PC-3 (cell line): ENCODE measurements around the gene RIMKLB. TPM values are rescaled to one million over a fixed set of nuclear protein-coding genes. Genes with fewer than 3 reads are reported as not detected.

ENCODE experiments used
- ATAC-seq: fragments of 200-7000 bp; cut with Tn5 transposase; 2 replicates; pipeline ENCODE4 v1.9.1; 2020; ENCODE audit warnings: mild to moderate bottlenecking, moderate library complexity
- BruUV-seq: library from RNA; stranded (reverse); fragments of 400-500 nt; replicated peaks from 2 replicates; lab custom pipeline; 2021; lab: Mats Ljungman, UMichigan
- CTCF ChIA-PET: fragments of 300-600 bp; sonication (Branson Sonifier 250); formaldehyde crosslinking; loops from one replicate; lab custom pipeline; 2022; ENCODE audit warnings: antibody characterized with exemption; lab: Charles Lee
- POLR2A ChIA-PET: fragments of 300-600 bp; sonication (Branson Sonifier 250); formaldehyde crosslinking; loops from one replicate; lab custom pipeline; 2022; ENCODE audit warnings: antibody characterized with exemption; ENCODE audit not compliant: unreplicated experiment; lab: Charles Lee
- DNase-seq: peaks from one replicate; pipeline ENCODE4 v3.0.0-alpha.2; 2015
- H2AFZ ChIP-seq: fragments of 300-600 bp; sonication (generic); 2 replicates; pipeline ENCODE4 v1.6.0; 2016; ENCODE audit warnings: antibody characterized with exemption, low read length
- H3F3A ChIP-seq: fragments of 300-600 bp; sonication (generic); one replicate; pipeline ENCODE4 v1.6.0; 2017; ENCODE audit warnings: antibody characterized with exemption, low read length, control low read depth, mild to moderate bottlenecking; ENCODE audit not compliant: unreplicated experiment
- H3K27ac ChIP-seq: fragments of 300-600 bp; sonication (generic); 2 replicates; pipeline ENCODE4 v1.5.1; 2016; ENCODE audit warnings: mild to moderate bottlenecking, low read length
- H3K27me3 ChIP-seq: fragments of 300-600 bp; sonication (generic); 2 replicates; pipeline ENCODE4 v1.6.1; 2016; ENCODE audit warnings: low read length, mixed read lengths
- H3K36me3 ChIP-seq: fragments of 300-600 bp; sonication (generic); 2 replicates; pipeline ENCODE4 v1.6.1; 2016; ENCODE audit warnings: low read depth, mixed run types, low read length, mixed read lengths
- H3K4me1 ChIP-seq: fragments of 300-600 bp; sonication (generic); 2 replicates; pipeline ENCODE4 v1.5.1; 2016; ENCODE audit warnings: low read length; ENCODE audit not compliant: insufficient read depth
- H3K4me2 ChIP-seq: fragments of 300-600 bp; sonication (generic); 2 replicates; pipeline ENCODE4 v1.6.0; 2016; ENCODE audit warnings: low read length
- H3K4me3 ChIP-seq: fragments of 300-600 bp; sonication (generic); 2 replicates; pipeline ENCODE4 v1.5.1; 2016; ENCODE audit warnings: mild to moderate bottlenecking, low read length, mixed read lengths
- H3K79me2 ChIP-seq: fragments of 300-600 bp; sonication (generic); 2 replicates; pipeline ENCODE4 v1.6.1; 2017; ENCODE audit warnings: low read length, mixed read lengths
- H3K9ac ChIP-seq: fragments of 300-600 bp; sonication (generic); 2 replicates; pipeline ENCODE4 v1.6.0; 2016; ENCODE audit warnings: mild to moderate bottlenecking, low read length
- H3K9me2 ChIP-seq: fragments of 300-600 bp; sonication (generic); replicated peaks from 2 replicates; pipeline ENCODE4 v1.6.1; 2016; ENCODE audit warnings: mixed run types, low read length, mixed read lengths
- H3K9me3 ChIP-seq: fragments of 300-600 bp; sonication (generic); 2 replicates; pipeline ENCODE4 v1.6.1; 2016; ENCODE audit warnings: low read length, mixed read lengths
- H4K20me1 ChIP-seq: fragments of 300-600 bp; sonication (generic); 2 replicates; pipeline ENCODE4 v1.6.1; 2016; ENCODE audit warnings: low read length, mixed read lengths
- EZH2 ChIP-seq: fragments of 300-600 bp; sonication (generic); IDR thresholded peaks from one replicate; pipeline ENCODE4 v1.6.1; 2017; ENCODE audit warnings: antibody characterized with exemption, mild to moderate bottlenecking, low read length; ENCODE audit not compliant: unreplicated experiment
- EZH2phosphoT487 ChIP-seq: fragments of 300-600 bp; sonication (generic); IDR thresholded peaks from 2 replicates; pipeline ENCODE4 v1.6.1; 2018; ENCODE audit warnings: mild to moderate bottlenecking, antibody characterized with exemption, low read length, borderline replicate concordance
- intact Hi-C: fragments of 100-400 bp; cut with micrococcal nuclease; formaldehyde crosslinking; loops from 2 replicates; pipeline ENCODE4 v1.9.0; 2023
- total RNA-seq: library from RNA; depleted of rRNA; stranded (reverse); fragments of >200 nt; gene quantifications from 2 replicates; pipeline ENCODE4 v1.2.3, GENCODE V29; 2014
- TF ChIP-seq, protein P1 (sequence below): fragments of 300-600 bp; sonication (generic); conservative IDR thresholded peaks from 2 replicates; pipeline ENCODE4 v1.5.1; 2017; ENCODE audit warnings: antibody characterized with exemption, low read depth, mild to moderate bottlenecking, low read length

The RIMKLB gene
- total RNA-seq, 1 experiment from 2014 or later: 1.3 TPM

DNA sequence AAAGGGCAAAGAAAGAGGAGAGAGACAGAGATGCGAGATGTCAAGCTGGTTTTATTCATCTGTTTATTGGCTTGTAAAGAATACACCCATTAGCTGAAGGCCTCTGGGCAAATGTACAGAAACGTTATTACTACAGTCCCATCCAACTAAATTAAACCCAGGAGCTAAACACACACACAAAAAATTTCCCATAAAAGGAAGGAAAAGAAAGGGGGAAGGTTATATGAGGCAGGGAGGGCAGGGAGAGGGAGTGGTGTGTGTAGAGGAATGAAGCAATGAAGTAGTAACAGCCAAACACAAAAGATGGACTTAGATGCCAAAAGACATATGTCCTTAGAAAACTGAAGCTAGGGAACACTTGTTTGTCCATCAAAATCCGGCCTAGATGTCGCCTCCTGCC is 32.0 kb upstream of the RIMKLB start:
- POLR2A ChIA-PET: no interaction called here
- H3K27ac ChIP-seq: no peak overlapping the region

DNA sequence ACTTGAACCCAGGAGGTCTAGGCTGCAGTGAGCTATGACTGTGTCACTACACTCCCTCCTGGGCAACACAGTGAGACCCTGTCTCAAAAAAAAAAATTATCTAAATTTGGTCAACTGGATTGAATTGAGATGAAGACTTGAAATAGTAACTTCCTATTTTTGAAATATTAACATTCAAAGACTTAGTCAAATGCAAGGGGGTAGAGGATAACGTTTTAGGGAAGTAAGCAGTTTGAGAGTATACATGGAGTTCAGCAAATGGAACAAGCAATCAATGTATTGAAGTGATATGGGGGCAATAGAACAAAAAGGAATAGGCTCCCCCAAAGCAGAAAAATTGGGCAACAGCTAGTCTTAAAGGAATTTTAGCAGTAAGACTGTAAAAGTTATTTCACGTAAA is 30.5 kb upstream of the RIMKLB start:
- Histone ChIP-seq H2AFZ (no peak overlapping the region), H3K4me3 (no peak overlapping the region), H3K9me3 (no peaks in the 10 kb centered on the region), H3K4me1 (no peaks in the 10 kb centered on the region), H3K36me3 (no peaks in the 10 kb centered on the region), H4K20me1 (no peaks in the 10 kb centered on the region), H3K9ac (no peak overlapping the region), H3F3A (no peaks in the 10 kb centered on the region), H3K27me3 (peaks cover 7% of the 10 kb centered on the region; the same call in 1 of the 2 replicates), H3K27ac (no peak overlapping the region), H3K79me2 (no peaks in the 10 kb centered on the region), H3K9me2 (no peaks in the 10 kb centered on the region), H3K4me2 (no peak overlapping the region)
- TF ChIP-seq, protein P1, sequence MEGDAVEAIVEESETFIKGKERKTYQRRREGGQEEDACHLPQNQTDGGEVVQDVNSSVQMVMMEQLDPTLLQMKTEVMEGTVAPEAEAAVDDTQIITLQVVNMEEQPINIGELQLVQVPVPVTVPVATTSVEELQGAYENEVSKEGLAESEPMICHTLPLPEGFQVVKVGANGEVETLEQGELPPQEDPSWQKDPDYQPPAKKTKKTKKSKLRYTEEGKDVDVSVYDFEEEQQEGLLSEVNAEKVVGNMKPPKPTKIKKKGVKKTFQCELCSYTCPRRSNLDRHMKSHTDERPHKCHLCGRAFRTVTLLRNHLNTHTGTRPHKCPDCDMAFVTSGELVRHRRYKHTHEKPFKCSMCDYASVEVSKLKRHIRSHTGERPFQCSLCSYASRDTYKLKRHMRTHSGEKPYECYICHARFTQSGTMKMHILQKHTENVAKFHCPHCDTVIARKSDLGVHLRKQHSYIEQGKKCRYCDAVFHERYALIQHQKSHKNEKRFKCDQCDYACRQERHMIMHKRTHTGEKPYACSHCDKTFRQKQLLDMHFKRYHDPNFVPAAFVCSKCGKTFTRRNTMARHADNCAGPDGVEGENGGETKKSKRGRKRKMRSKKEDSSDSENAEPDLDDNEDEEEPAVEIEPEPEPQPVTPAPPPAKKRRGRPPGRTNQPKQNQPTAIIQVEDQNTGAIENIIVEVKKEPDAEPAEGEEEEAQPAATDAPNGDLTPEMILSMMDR: no peak
- no peak for TF ChIP-seq EZH2
- no peak for TF ChIP-seq EZH2phosphoT487
- ChIA-PET POLR2A (no interaction called here), CTCF (no interaction called here)
- BruUV-seq: no TSS peak
- no peak for ATAC-seq
- no peak for DNase-seq
- intact Hi-C loops: no loop called here

More for the DNA sequence above, 32.0 kb upstream of the RIMKLB start:
- no peak for ATAC-seq
- BruUV-seq: no TSS peak
- Histone ChIP-seq H3K4me2 (no peak overlapping the region), H3K27me3 (peaks cover 17% of the 10 kb centered on the region; the same call in 1 of the 2 replicates), H2AFZ (no peak overlapping the region), H3K9me3 (no peaks in the 10 kb centered on the region), H4K20me1 (no peaks in the 10 kb centered on the region), H3K4me1 (no peaks in the 10 kb centered on the region), H3K36me3 (no peaks in the 10 kb centered on the region), H3K4me3 (no peak overlapping the region), H3F3A (no peaks in the 10 kb centered on the region), H3K9me2 (no peaks in the 10 kb centered on the region), H3K9ac (no peak overlapping the region), H3K79me2 (no peaks in the 10 kb centered on the region)
- no peak for DNase-seq
- CTCF ChIA-PET: interaction anchor here (0.5 kb wide), 1 partner anchor 414 kb away, joined by 8 read pairs; no protein-coding TSS in a partner anchor
- intact Hi-C loops: no loop called here
- TF ChIP-seq, protein P1: no peak
- TF ChIP-seq EZH2phosphoT487 (no peak), EZH2 (no peak)

DNA sequence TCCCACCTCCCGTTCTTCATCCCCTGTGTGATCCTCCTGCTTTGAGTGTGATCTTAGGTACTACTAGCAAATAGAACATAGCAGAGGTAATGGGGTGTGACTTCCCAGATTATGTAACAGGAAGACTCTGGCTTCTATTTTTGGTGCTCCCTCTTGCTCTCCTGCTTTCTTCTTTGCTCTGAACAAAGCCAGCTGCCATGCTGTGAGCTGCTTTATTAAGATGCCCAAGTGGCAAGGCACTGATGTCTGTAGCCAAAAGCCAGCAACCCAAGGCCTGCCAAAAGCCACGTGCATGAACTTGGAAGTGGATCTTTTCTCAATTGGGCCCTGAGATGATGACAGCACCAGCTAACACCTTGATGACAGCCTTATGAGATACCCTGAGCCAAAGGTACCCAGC is 29.4 kb upstream of the RIMKLB start:
- CTCF ChIA-PET: interaction anchor here (0.7 kb wide), 1 partner anchor 344 kb away, joined by 3 read pairs; no protein-coding TSS in a partner anchor
- no peaks in the 10 kb centered on the region for H3K27me3 ChIP-seq
- no peak overlapping the region for H3K27ac ChIP-seq

More for the DNA sequence above, 29.4 kb upstream of the RIMKLB start:
- H2AFZ ChIP-seq: no peak overlapping the region
- H3F3A ChIP-seq: no peaks in the 10 kb centered on the region
- H3K4me1 ChIP-seq: no peaks in the 10 kb centered on the region
- no peak for DNase-seq
- H3K9me2 ChIP-seq: no peaks in the 10 kb centered on the region
- no peaks in the 10 kb centered on the region for H3K9me3 ChIP-seq
- no TSS peak for BruUV-seq
- intact Hi-C loops: no loop called here
- H3K4me3 ChIP-seq: no peak overlapping the region
- no peak for TF ChIP-seq EZH2phosphoT487
- TF ChIP-seq EZH2: no peak
- TF ChIP-seq, protein P1: no peak
- no peak for ATAC-seq
- no peaks in the 10 kb centered on the region for H4K20me1 ChIP-seq
- no peaks in the 10 kb centered on the region for H3K36me3 ChIP-seq
- H3K9ac ChIP-seq: no peak overlapping the region
- POLR2A ChIA-PET: no interaction called here
- no peak overlapping the region for H3K4me2 ChIP-seq
- H3K79me2 ChIP-seq: no peaks in the 10 kb centered on the region
